Omental fat pad (tissue), 4 donors: ENCODE measurements around the gene RBP5. TPM values are rescaled to one million over a fixed set of nuclear protein-coding genes. Genes with fewer than 3 reads are reported as not detected.
A peak's percentile ranks its signal among the peaks of the same experiment; 100 is the strongest.

Experiments
- ATAC-seq: fragments of 150-250 bp; one replicate; pipeline ENCODE4 v1.9.1; 2016; ENCODE audit warnings: mild to moderate bottlenecking, moderate library complexity; ENCODE audit not compliant: low FRiP score
- DNase-seq: peaks from one replicate; pipeline ENCODE4 v3.0.0-alpha.2; 2019; ENCODE audit warnings: low spot score
- CTCF ChIP-seq, 3 donors: fragments of 450-650 bp; IDR thresholded peaks; one replicate each; pipeline ENCODE4 v1.5.1; 2016 to 2017; ENCODE audit warnings: antibody characterized with exemption in 3 of 3, mild to moderate bottlenecking in 3 of 3, moderate library complexity in 2 of 3
- total RNA-seq, 4 donors: library from RNA; depleted of rRNA; stranded (reverse); fragments of >200 nt; gene quantifications; one replicate each; pipeline ENCODE4 v1.1.0, GENCODE V29; 2016

Gene RBP5
- total RNA-seq, 4 donors from 2014 or later, result 1.0 to 3.0 (median 1.9) TPM

DNA sequence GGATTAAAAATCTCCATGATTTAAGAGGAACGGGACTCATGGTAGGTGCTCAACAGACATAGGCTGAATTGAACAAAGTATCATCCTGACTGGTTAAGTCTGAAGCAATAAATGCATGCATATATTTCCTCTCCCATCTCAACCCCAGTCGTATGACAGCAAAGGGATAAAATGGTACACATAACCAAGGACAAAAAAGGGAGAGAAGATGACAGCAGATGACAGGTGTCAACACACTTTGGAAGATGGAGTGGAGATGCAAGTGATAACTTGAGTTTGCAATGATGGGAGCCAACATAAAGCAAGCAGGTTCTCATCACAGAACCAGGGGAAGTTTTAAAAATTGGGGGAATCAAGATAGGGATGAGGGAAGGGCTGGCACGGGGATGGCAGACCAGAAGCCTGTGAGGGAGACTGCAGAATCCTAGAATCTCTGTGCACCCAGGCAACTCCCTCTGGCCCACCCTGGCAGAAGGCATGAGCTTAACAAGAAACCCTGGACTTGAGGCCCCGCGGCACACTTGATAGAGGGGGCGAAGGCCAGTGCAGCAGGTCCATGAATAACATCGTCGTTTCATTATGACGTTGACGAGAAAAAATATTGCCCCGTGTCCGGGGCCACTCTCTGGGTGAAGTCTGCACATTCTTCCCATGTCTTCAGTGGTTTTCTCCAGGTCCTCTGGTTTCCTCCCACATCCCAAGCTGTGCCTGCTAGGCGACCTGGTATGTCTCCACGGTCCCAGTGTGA is 24.7 kb downstream of the RBP5 start:
- DNase-seq, result no peak
- TF ChIP-seq CTCF (IDR thresholded peaks at IDR 0.05), result no peak
- ATAC-seq, result no peak

GRCh38 chr12:7102582-7102981 is 26.1 kb downstream of the RBP5 start:
- ATAC-seq (no peak), DNase-seq (no peak)
- TF ChIP-seq CTCF (IDR thresholded peaks at IDR 0.05), result no peak

- no peak for TF ChIP-seq CTCF (IDR thresholded peaks at IDR 0.05)
- ATAC-seq, result peak; percentile 24
- no peak for DNase-seq
Observed at GRCh38 chr12:7101694-7102131, 27.0 kb downstream of the RBP5 start.

DNA sequence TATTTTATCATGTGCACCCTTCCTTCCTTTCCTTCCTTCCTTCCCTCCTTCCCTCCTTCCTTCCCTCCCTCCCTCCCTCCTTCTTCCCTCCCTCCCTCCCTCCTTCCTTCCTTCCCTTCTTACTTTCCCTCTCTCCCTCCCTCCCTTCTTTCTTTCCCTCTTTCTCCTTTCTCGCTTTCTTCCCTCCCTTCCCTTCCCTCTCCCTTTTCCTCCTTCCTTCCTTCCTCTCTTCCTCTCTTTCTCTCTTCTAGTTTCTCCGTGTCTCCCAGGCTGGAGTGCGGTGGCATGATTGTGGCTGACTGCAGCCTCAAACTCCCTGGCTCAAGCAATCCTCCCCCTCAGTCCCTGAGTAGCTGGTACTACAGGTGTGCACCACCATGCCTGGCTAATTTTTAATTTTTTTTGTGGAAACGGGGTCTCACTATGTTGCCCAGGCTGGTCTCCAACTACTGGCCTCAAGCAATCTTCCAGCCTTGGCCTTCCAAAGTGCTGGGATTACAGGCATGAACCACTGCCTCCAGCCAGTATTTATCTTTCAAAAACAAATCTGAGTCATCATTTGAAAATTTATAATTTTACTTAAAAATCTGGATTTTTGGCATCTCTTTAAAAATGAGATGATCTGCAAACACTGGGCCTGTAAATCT is 27.5 kb downstream of the RBP5 start:
- DNase-seq (no peak), ATAC-seq (peak; percentile 18)
- TF ChIP-seq CTCF (IDR thresholded peaks at IDR 0.05), result no peak

DNA sequence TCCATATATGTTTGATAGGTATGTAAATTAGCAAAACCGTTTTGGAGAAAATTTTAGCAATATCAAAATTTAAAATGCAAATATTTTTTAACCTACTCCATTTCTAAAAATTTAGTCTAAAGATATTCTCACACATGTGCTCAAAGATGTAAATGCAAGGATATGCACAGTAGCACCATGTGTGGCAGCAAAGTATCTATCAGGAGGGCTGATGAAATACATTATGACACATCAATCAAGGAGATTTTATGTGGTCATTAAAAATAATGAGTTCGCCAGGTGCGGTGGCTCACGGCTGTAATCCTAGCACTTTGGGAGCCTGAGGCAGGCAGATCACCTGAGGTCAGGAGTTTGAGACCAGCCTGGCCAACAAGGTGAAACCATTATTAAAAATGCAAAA is 28.4 kb downstream of the RBP5 start:
- no peak for DNase-seq
- no peak for ATAC-seq
- no peak for TF ChIP-seq CTCF (IDR thresholded peaks at IDR 0.05)

GRCh38 chr12:7099290-7099996 is 29.2 kb downstream of the RBP5 start:
- DNase-seq, result no peak
- no peak for ATAC-seq
- no peak for TF ChIP-seq CTCF (IDR thresholded peaks at IDR 0.05)
